H1 (cell line): Measurements from ENCODE around the gene RBL1. TPM values are rescaled to one million over a fixed set of nuclear protein-coding genes. Genes with fewer than 3 reads are reported as not detected.

Experiments used
- ATF3 ChIP-seq: IDR thresholded peaks from 2 replicates; pipeline ENCODE4 v1.6.1; 2011; ENCODE audit warnings: low read depth, mild to moderate bottlenecking, low read length; ENCODE audit not compliant: insufficient read depth
- CHD1 ChIP-seq: IDR thresholded peaks from 2 replicates; pipeline ENCODE4 v1.6.1; 2012; ENCODE audit warnings: low read depth, low read length, improper control_type of control experiment
- GTF2F1 ChIP-seq: IDR thresholded peaks from 2 replicates; pipeline ENCODE4 v1.6.1; 2012; ENCODE audit warnings: low read depth, low read length, improper control_type of control experiment, borderline replicate concordance
- HDAC6 ChIP-seq: IDR thresholded peaks from one replicate; pipeline ENCODE4 v1.7.1; 2012; ENCODE audit warnings: low read depth, mild to moderate bottlenecking, inconsistent platforms, low read length, moderate library complexity
- RBBP5 ChIP-seq: IDR thresholded peaks from 2 replicates; pipeline ENCODE4 v1.7.1; 2012; ENCODE audit warnings: low read depth, mild to moderate bottlenecking, inconsistent platforms, low read length, moderate library complexity, borderline replicate concordance
- RXRA ChIP-seq: IDR thresholded peaks from 2 replicates; pipeline ENCODE4 v1.6.1; 2011; ENCODE audit warnings: low read depth, mild to moderate bottlenecking, low read length, moderate library complexity; ENCODE audit not compliant: insufficient read depth
- SP4 ChIP-seq: IDR thresholded peaks from 2 replicates; pipeline ENCODE4 v1.6.1; 2012; ENCODE audit warnings: low read length, inconsistent platforms
- SRF ChIP-seq: IDR thresholded peaks from 2 replicates; pipeline ENCODE4 v1.6.1; 2011; ENCODE audit warnings: mild to moderate bottlenecking, low read depth, low read length, moderate library complexity
- TAF7 ChIP-seq: optimal IDR thresholded peaks from 2 replicates; pipeline ENCODE3; 2011; ENCODE audit warnings: low read depth, mild to moderate bottlenecking, inconsistent platforms, low read length, moderate library complexity, borderline replicate concordance
- TBP ChIP-seq: IDR thresholded peaks from 2 replicates; pipeline ENCODE4 v1.6.1; 2011; ENCODE audit warnings: low read depth, low read length, improper control_type of control experiment
- polyA plus RNA-seq, 7 experiments: library from polyadenylated mRNA; depleted of rRNA in 3 of 7; stranded (reverse) in 5 of 7; unstranded in 2 of 7; fragments of >200 nt in 5 of 7; fragments of 200-250 nt in 2 of 7; gene quantifications; 1 replicate in 5 of 7; 2 replicates in 1 of 7; 4 replicates in 1 of 7; pipeline versions ENCODE4 v1.2.1 to v1.2.3, GENCODE V29; 2011 to 2013; ENCODE audit warnings: missing spikeins in 2 of 7, mixed read lengths in 2 of 7
- total RNA-seq: library from RNA; stranded (reverse); fragmentation: NEBNext Ultra II Directional; extraction: Animal tissue kit (Norgen Biotek cat#: 25700); gene quantifications from 2 replicates; pipeline ENCODE4 v1.2.1, GENCODE V29; 2021

Gene RBL1
- total and polyA plus RNA-seq, 2 of the 8 experiments (the other 6 are each of a cell fraction or from before 2014, with no cell fraction given), result 3.2 to 12.3 TPM

GRCh38 chr20:37095599-37096414 is at the start of gene RBL1 (continued):
- TF ChIP-seq SRF (no peak), GTF2F1 (no peak), RBBP5 (no peak), ATF3 (peak; percentile 3; the same call in 1 of the 2 replicates), SP4 (no peak), HDAC6 (no peak), TBP (peak; percentile 88), RXRA (no peak), TAF7 (peak; percentile 83), CHD1 (no peak)
